Esophagus muscularis mucosa (tissue), 3 donors: ENCODE data around the gene TM4SF20.

Experiments used
- POLR2A ChIP-seq: fragments of 450-650 bp; IDR thresholded peaks from one replicate; pipeline ENCODE4 v1.6.1; 2017; ENCODE audit warnings: antibody characterized with exemption, moderate library complexity, mild to moderate bottlenecking, low read depth
- TF ChIP-seq, protein P1 (sequence below), 3 experiments: fragments of 200-600 bp in 2 of 3; fragments of 450-650 bp in 1 of 3; sonication (generic) in 2 of 3; IDR thresholded peaks; one replicate each; pipeline ENCODE4 v1.5.1; 2017 to 2019; ENCODE audit warnings: antibody characterized with exemption in 3 of 3, mild to moderate bottlenecking in 2 of 3, moderate library complexity in 1 of 3

DNA sequence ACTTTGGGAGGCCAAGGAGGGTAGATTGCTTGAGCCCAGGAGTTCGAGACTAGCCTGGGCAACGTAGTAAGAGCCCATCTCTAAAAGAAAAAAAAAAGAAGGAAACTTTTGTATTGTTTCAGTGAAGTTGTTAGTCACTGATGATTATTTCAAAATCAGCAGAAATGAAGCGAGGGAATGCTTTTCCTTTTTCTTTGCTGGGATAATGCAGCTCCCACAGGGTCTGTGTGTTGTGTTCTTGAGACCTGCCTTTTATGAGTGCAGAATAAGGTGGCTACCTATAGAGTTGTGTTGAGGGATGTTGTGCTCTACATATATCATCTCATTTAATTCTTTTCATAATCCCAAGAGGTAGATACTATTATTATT lies 11.7 kb downstream of the TM4SF20 start:
- TF ChIP-seq, protein P1, sequence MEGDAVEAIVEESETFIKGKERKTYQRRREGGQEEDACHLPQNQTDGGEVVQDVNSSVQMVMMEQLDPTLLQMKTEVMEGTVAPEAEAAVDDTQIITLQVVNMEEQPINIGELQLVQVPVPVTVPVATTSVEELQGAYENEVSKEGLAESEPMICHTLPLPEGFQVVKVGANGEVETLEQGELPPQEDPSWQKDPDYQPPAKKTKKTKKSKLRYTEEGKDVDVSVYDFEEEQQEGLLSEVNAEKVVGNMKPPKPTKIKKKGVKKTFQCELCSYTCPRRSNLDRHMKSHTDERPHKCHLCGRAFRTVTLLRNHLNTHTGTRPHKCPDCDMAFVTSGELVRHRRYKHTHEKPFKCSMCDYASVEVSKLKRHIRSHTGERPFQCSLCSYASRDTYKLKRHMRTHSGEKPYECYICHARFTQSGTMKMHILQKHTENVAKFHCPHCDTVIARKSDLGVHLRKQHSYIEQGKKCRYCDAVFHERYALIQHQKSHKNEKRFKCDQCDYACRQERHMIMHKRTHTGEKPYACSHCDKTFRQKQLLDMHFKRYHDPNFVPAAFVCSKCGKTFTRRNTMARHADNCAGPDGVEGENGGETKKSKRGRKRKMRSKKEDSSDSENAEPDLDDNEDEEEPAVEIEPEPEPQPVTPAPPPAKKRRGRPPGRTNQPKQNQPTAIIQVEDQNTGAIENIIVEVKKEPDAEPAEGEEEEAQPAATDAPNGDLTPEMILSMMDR (IDR thresholded peaks at IDR 0.05): no peak
- TF ChIP-seq POLR2A: no peak
